ENCODE results near the gene KNDC1. TPM values are rescaled to one million over a fixed set of nuclear protein-coding genes. Genes with fewer than 3 reads are reported as not detected.

Gene KNDC1
- total RNA-seq, 6 experiments from 2014 or later: 0.54 to 11.6 (median 8.2) TPM

DNA sequence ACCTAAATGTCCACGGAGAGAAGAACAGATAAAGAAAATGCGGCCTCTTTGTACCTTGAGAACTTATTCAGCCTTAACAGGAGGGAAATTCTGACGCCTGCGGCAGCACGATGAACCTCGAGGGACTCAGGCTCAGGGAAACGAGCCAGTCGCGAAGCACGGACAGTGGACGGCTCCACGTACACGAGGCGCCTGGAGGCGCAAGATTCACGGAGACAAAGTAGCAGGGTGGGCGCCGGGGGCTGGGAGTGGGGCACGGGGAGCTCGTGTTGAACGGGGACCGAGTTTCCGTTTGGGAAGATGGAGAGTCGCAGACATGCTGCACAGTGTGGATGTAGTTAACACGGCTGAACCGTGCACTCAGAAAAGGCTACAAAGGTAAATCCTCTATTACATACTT is 56.8 kb downstream of the KNDC1 start:
- ATAC-seq (no peak), DNase-seq (no peak)
- WGBS (ENCODE audit: insufficient coverage, low coverage, low lambda C conversion rate, missing lambda C conversion rate): 76% methylated on average over 17 of the region's 26 CpGs
- no peaks in the 10 kb centered on the region for H3K9me3 ChIP-seq
- intact Hi-C loops (cut with DNase I): no loop called here
- H3K4me1 ChIP-seq: no peaks in the 10 kb centered on the region
- no peak overlapping the region for H3K4me3 ChIP-seq
- no peaks in the 10 kb centered on the region for H3K36me3 ChIP-seq
- H3K27ac ChIP-seq: no peak overlapping the region
- TF ChIP-seq POLR2A (IDR thresholded peaks at IDR 0.05): no peak
- TF ChIP-seq, protein P1, sequence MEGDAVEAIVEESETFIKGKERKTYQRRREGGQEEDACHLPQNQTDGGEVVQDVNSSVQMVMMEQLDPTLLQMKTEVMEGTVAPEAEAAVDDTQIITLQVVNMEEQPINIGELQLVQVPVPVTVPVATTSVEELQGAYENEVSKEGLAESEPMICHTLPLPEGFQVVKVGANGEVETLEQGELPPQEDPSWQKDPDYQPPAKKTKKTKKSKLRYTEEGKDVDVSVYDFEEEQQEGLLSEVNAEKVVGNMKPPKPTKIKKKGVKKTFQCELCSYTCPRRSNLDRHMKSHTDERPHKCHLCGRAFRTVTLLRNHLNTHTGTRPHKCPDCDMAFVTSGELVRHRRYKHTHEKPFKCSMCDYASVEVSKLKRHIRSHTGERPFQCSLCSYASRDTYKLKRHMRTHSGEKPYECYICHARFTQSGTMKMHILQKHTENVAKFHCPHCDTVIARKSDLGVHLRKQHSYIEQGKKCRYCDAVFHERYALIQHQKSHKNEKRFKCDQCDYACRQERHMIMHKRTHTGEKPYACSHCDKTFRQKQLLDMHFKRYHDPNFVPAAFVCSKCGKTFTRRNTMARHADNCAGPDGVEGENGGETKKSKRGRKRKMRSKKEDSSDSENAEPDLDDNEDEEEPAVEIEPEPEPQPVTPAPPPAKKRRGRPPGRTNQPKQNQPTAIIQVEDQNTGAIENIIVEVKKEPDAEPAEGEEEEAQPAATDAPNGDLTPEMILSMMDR (IDR thresholded peaks at IDR 0.05): no peak
- H3K27me3 ChIP-seq: no peaks in the 10 kb centered on the region

DNA sequence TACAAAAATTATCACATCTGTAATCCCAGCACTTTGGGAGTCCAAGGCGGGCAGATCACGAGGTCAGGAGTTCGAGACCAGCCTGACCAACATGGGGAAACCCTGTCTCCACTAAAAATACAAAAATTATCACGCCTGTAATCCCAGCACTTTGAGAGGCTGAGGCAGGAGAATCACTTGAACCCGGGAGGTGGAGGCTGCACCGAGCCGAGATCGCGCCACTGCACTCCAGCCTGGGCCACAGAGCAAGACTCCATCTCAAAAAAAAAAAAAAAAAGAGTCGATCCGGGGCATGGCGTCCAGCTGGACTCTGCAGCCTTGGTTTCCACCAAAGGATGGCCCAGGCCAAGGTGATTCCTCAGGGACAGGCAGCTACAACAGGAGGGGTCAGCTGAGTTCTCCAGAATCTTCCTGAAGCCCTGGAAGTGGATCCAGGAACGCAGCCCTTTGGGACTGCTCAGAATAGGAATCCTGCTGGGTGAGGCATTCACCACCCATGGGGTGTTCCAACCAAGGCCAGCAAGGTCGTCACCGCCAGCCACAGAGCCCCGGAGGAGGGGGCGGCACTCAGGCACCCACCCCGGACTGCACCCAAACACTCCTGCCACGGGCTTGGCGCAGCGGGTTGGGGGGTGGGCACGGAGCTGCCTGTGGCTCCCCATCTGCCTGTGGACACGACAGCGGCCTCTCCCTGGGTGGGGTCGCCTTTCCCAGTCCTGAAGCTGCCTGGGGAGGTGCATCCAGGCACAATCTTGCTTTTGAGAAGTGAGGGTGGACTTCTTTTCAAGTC is 58.0 kb downstream of the KNDC1 start:
- Histone ChIP-seq H3K4me3 (no peak overlapping the region), H3K4me1 (no peaks in the 10 kb centered on the region), H3K9me3 (no peaks in the 10 kb centered on the region), H3K36me3 (no peaks in the 10 kb centered on the region), H3K27ac (no peak overlapping the region), H3K27me3 (no peaks in the 10 kb centered on the region)
- DNase-seq (no peak), ATAC-seq (no peak)
- WGBS (ENCODE audit: insufficient coverage, low coverage, low lambda C conversion rate, missing lambda C conversion rate): 74% methylated on average over 9 of the region's 25 CpGs
- intact Hi-C loops (cut with DNase I): no loop called here
- no peak for TF ChIP-seq POLR2A (IDR thresholded peaks at IDR 0.05)
- TF ChIP-seq, protein P1 (IDR thresholded peaks at IDR 0.05): no peak

DNA sequence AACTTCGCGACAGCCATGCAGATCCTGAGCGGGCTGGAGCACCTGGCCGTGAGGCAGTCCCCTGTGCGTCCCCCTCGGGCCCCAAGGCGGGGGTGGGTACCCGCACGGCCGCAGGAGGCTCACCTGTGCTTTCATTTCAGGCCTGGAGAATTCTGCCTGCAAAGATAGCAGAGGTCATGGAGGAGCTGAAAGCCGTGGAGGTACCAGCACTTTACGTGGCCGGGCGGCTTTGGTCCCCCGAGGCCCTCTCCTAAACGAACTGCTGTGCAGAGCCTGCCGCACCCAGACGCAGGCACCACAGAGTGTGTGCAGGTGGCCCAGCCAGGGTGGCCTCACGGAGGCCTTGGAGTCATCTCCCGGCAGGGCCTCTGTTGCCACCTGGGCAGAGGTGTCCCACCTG is 58.9 kb downstream of the KNDC1 start:
- intact Hi-C loops (cut with DNase I): no loop called here
- WGBS (ENCODE audit: insufficient coverage, low coverage, low lambda C conversion rate, missing lambda C conversion rate): 68% methylated on average over 10 of the region's 20 CpGs
- no peak overlapping the region for H3K27ac ChIP-seq
- no peaks in the 10 kb centered on the region for H3K36me3 ChIP-seq
- ATAC-seq: no peak
- H3K9me3 ChIP-seq: no peaks in the 10 kb centered on the region
- no peaks in the 10 kb centered on the region for H3K4me1 ChIP-seq
- H3K4me3 ChIP-seq: no peak overlapping the region
- DNase-seq: no peak
- H3K27me3 ChIP-seq: no peaks in the 10 kb centered on the region
- TF ChIP-seq, protein P1 (IDR thresholded peaks at IDR 0.05): no peak
- TF ChIP-seq POLR2A (IDR thresholded peaks at IDR 0.05): no peak

DNA sequence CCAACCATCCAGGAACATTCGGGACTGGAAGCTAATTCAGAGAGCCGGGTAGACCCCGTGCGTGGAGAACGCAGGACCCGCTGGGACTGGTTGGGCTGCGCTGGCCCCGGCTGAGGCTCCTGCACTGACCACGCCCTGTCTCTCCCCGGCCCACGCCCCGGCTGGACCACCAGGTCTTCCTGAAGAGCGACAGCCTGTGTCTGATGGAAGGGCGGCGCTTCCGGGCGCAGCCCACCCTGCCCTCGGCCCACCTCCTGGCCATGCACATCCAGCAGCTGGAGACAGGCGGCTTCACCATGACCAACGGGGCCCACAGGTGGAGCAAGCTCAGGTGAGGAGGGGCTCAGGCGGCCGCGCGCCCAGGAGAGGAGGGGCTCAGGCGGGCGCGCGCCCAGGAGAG is 59.8 kb downstream of the KNDC1 start:
- no peaks in the 10 kb centered on the region for H3K9me3 ChIP-seq
- TF ChIP-seq POLR2A (IDR thresholded peaks at IDR 0.05): no peak
- TF ChIP-seq, protein P1 (IDR thresholded peaks at IDR 0.05): no peak
- WGBS (ENCODE audit: insufficient coverage, low coverage, low lambda C conversion rate, missing lambda C conversion rate): 5% methylated on average over 4 of the region's 28 CpGs
- H3K27ac ChIP-seq: no peak overlapping the region
- no peaks in the 10 kb centered on the region for H3K36me3 ChIP-seq
- no peaks in the 10 kb centered on the region for H3K27me3 ChIP-seq
- H3K4me3 ChIP-seq: no peak overlapping the region
- no peaks in the 10 kb centered on the region for H3K4me1 ChIP-seq
- no peak for DNase-seq
- intact Hi-C loops (cut with DNase I): no loop called here
- peak in 2 of 4 donors; percentile 9 to 23 for ATAC-seq

All from right lobe of liver (tissue), 6 donors.